ENCODE data around the gene MRPL46. TPM values are rescaled to one million over a fixed set of nuclear protein-coding genes. Genes with fewer than 3 reads are reported as not detected.

MRPL46 gene
- total and polyA plus RNA-seq, 9 of the 15 experiments (the other 6 are each of a cell fraction or from before 2014, with no cell fraction given), result 41.2 to 72.2 (median 49.8) TPM

DNA sequence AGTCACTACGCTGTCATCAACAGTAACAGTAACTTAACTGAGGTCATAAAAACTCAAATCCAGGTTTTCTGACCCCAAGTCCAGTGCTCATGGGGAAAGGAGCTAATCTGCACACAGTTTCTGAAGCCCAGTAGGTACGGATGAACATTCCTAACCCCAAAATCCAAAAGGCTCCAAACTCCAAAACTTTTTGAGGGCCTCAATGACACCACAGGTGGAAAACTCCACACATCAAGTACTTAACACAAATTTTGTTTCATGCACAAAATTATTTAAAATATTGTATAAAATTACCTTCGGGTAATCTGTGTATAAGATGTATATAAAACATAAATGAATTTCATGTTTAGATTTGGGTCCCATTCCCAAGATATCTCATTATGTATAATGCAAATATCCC lies 10.5 kb downstream of the MRPL46 start:
- H3K27ac ChIP-seq (ENCODE audit: extremely low read depth, low read depth, low read length), result no peak overlapping the region
- H3K4me3 ChIP-seq, result no peak overlapping the region
- H3K4me2 ChIP-seq (ENCODE audit: insufficient read depth, low read length), result no peak overlapping the region
- H3K9ac ChIP-seq (ENCODE audit: insufficient read depth in 1 of 2, low read depth in 2 of 2, low read length in 2 of 2), result no peak overlapping the region
- no peak for FAIRE-seq
- WGBS (ENCODE audit: insufficient coverage, low coverage, missing lambda C conversion rate), result 96% methylated on average over 3 of the region's 3 CpGs
- 0 out of 2 replicates have a peak, but pooled peaks cover 6% of the 10 kb centered on the region for H4K20me1 ChIP-seq (replicated peaks; ENCODE audit: control insufficient read depth, insufficient read depth, low read length)
- ChIA-PET POLR2A (interaction anchor here (3.1 kb wide), 1 partner anchor 10 kb away, joined by 16 read pairs; the partner anchor contains the start of genes MRPL46 and MRPS11), CTCF (ENCODE audit: low intra/inter-chr PET ratio) (no interaction called here)
- ATAC-seq, result no peak
- no TSS peak for BruUV-seq (replicated peaks)
- no peaks in the 10 kb centered on the region for H3K9me1 ChIP-seq (ENCODE audit: control insufficient read depth, insufficient read depth, low read length)
- H3K9me3 ChIP-seq (replicated peaks; ENCODE audit: control insufficient read depth, insufficient read depth, low read depth, low read length), result no peaks in the 10 kb centered on the region
- intact Hi-C loops (cut with micrococcal nuclease), result no loop called here
- H3K36me3 ChIP-seq (ENCODE audit: control insufficient read depth, insufficient read depth, low read length), result peaks cover 40% of the 10 kb centered on the region
- H2AFZ ChIP-seq (ENCODE audit: low read depth, low read length), result no peak overlapping the region
- no peaks in the 10 kb centered on the region for H3K79me2 ChIP-seq (ENCODE audit: control insufficient read depth, insufficient read depth, low read length)
- in situ Hi-C loops (cut with MboI), result no loop called here
- H3K27me3 ChIP-seq (ENCODE audit: control insufficient read depth in 2 of 2, insufficient read depth in 2 of 2, low read length in 2 of 2), result peaks cover 3 to 4% of the 10 kb centered on the region in 2 experiments; a peak in 1 of 5 replicates
- no peaks in the 10 kb centered on the region; a peak in 1 of 5 replicates for H3K4me1 ChIP-seq (replicated peaks in 1 of 2; ENCODE audit: control insufficient read depth in 2 of 2, insufficient read depth in 2 of 2, low read length in 2 of 2)
- DNase-seq (ENCODE audit: extremely low read depth in 1 of 4, low spot score in 3 of 4), result no peak
- TF ChIP-seq POLR2H (tag; IDR thresholded peaks at IDR 0.05; ENCODE audit: low read depth) (no peak), ZNF586 (CRISPR knock-in tag; conservative IDR thresholded peaks at IDR 0.05) (no peak), ATF4 (CRISPR knock-in tag; IDR thresholded peaks at IDR 0.05) (no peak), EP400 (IDR thresholded peaks at IDR 0.05) (no peak), HNRNPLL (IDR thresholded peaks at IDR 0.05; ENCODE audit: low read depth, low read length, poor library complexity, severe bottlenecking) (no peak), ZBTB33 (CRISPR knock-in tag; IDR thresholded peaks at IDR 0.05) (no peak), NCOA1 (IDR thresholded peaks at IDR 0.05; ENCODE audit: low read depth) (no peak), NFE2L1 (tag; IDR thresholded peaks at IDR 0.05; ENCODE audit: borderline replicate concordance, low read depth) (no peak), PTTG1 (tag; IDR thresholded peaks at IDR 0.05; ENCODE audit: low read depth) (no peak), ZNF3 (CRISPR knock-in tag; IDR thresholded peaks at IDR 0.05) (no peak), DMBX1 (CRISPR knock-in tag; IDR thresholded peaks at IDR 0.05; ENCODE audit: borderline replicate concordance) (no peak)
- TF ChIP-seq, protein P1, sequence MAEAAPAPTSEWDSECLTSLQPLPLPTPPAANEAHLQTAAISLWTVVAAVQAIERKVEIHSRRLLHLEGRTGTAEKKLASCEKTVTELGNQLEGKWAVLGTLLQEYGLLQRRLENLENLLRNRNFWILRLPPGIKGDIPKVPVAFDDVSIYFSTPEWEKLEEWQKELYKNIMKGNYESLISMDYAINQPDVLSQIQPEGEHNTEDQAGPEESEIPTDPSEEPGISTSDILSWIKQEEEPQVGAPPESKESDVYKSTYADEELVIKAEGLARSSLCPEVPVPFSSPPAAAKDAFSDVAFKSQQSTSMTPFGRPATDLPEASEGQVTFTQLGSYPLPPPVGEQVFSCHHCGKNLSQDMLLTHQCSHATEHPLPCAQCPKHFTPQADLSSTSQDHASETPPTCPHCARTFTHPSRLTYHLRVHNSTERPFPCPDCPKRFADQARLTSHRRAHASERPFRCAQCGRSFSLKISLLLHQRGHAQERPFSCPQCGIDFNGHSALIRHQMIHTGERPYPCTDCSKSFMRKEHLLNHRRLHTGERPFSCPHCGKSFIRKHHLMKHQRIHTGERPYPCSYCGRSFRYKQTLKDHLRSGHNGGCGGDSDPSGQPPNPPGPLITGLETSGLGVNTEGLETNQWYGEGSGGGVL (CRISPR knock-in tag; IDR thresholded peaks at IDR 0.05), result no peak
- TF ChIP-seq, protein P2, sequence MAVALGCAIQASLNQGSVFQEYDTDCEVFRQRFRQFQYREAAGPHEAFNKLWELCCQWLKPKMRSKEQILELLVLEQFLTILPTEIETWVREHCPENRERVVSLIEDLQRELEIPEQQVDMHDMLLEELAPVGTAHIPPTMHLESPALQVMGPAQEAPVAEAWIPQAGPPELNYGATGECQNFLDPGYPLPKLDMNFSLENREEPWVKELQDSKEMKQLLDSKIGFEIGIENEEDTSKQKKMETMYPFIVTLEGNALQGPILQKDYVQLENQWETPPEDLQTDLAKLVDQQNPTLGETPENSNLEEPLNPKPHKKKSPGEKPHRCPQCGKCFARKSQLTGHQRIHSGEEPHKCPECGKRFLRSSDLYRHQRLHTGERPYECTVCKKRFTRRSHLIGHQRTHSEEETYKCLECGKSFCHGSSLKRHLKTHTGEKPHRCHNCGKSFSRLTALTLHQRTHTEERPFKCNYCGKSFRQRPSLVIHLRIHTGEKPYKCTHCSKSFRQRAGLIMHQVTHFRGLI (CRISPR knock-in tag; IDR thresholded peaks at IDR 0.05), result no peak

All from K562 (cell line).